Central memory CD4-positive, alpha-beta T cell (primary cell): Measurements from ENCODE around the gene TMSB4X.
"Not testable (repeated sequence)": the region's sequence is repeated elsewhere in the genome, so short reads cannot be mapped to it uniquely, and the experiment has no call there.

Experiments used
- DNase-seq: peaks from one replicate; pipeline ENCODE4 v3.0.0; 2022

The TMSB4X gene

GRCh38 chrX:12997906-12998687, 23.2 kb downstream of the TMSB4X start:
- DNase-seq: no peak

DNA sequence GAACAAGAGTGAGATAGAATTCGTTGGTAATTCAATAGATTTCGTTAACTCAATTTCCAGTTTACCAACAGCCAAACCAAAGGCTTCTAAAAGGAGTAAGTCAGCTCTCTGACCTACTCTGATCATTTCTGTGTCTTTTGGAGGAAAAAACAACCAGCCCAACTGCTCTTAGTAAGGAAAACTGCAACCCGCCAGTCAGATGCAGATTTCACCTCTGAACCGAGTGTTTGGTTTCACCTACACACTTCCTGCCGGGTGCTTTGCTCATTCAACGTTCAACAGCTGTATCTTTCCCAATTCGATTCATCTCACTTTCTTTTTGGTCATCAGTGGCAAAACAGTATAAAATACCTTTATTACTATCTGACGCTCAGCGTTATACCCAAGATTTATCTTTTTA, 24.5 kb downstream of the TMSB4X start:
- peak; percentile 56 for DNase-seq

DNA sequence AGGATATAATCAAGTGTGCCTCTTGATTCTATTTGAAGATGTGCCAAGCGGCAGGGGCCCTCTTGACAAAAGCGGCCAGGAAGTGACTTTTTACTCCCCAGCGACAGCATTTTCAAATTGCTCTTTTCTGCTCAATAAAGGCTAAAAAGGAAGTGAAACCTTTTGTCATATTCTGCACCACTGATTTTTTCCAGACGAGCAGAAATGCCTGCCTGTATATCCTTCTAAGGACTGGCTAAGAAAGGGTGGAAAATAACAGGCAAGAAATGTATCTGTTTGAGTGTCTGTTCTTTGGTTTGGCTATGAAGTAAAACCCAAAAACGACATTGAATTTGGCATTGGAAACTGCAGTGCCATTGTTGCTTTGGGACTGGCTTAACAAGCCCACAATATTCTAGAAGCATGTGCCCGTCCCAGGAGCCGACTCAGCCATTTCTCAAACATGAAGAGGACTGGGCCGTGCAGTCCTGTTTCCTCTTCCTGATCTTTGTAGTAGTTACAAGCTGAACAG, 25.4 kb downstream of the TMSB4X start:
- DNase-seq: peak; percentile 57

GRCh38 chrX:13001097-13001496, 26.2 kb downstream of the TMSB4X start:
- no peak for DNase-seq

GRCh38 chrX:13001961-13002671, 27.2 kb downstream of the TMSB4X start:
- no peak for DNase-seq

- no peak for DNase-seq
Observed at GRCh38 chrX:13005661-13006473, 31.0 kb downstream of the TMSB4X start.

GRCh38 chrX:13007519-13008188, 32.7 kb downstream of the TMSB4X start:
- no peak for DNase-seq

DNA sequence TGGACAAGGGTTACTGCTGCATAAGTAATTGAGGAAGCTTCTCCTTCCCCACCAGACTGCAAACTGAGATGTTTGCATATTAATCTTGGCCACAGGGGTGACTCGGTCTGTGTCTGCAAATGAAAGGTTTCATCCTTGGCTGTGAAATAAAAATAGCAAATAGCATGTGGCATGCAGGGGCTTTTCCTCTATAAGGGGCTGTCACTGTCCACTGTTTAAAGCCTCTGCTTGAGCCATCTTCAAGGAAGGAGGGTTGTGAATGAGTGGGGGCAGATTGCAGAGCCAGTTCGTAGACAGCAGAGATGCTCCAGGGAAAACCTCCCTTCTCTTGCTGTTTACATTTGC, 33.3 kb downstream of the TMSB4X start:
- no peak for DNase-seq

DNA sequence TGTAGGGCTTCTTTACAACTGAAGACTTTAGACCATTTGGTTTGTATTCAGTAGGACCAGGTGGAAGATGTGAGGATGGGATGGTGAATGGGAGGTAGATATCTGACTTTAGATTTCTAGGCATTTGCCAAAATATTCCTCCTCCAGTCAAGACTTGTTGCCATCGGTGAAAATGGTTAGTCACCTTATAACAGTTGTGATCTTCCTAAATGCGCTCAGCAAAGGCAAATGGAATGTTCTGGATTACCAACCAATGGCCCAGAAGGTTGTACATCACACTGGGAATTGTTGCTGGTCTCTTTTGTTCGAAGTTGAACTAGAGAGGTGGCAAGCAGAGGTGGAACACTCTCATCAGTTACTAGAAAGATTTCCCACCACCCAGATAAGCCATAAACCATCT, 33.9 kb downstream of the TMSB4X start:
- no peak for DNase-seq

DNA sequence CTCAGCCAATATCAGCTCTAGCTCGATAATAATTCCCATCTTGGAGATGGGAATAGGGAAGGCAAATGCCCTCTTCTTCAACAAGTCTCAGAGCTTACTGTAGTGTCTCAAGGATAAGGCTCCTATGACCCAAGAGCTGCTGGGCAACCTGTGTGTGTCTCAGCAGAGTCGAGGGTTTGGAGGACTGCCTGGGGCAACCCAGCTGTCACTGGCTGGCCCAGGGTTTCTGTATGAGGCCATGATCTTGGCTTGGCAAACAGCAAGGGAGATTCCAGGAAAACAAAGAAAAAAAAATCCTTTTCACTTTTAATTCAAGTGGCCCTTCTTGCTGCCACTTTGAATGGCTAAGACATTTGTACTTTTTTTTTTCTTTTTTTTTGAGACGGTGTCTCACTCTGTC, 34.4 kb downstream of the TMSB4X start:
- no peak for DNase-seq

- no peak for DNase-seq
Observed at GRCh38 chrX:13009844-13010243, 34.9 kb downstream of the TMSB4X start.

- no peak for DNase-seq
Observed at GRCh38 chrX:13010546-13010945, 35.6 kb downstream of the TMSB4X start.

DNA sequence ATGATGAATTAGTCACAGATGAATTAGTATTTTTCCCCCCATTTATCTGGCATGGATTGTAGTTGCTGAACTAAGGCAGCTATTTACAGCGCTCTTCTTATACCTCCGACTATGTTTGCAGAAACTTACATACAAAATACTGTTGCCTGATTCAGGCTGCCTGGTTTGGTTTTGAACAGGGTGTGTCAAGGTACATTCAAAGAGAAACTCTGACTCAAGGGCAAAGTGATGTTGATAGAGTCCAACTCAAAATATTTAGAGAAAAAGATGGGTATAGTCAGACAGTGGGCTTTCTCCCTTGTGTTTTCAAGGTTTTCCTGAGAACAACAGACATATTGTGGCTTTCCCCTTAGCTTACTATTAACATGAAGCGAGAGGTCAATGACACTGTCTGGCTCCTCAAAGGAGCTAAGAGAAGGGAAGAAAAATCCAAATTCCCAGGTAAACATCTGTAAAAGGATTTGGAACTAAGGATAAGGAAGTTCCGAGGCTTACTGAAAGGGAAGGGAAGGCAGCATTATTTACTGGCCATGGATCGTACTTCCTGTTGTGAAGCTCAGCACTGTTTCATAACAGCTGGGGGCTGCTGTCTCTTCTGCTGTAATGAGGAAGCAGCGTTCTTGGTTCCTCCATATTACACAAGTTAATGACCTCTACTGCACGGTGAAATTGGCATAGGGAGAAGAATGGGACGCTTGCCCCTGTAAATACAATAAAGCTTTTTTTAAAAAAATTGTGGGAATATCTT, 38.6 kb downstream of the TMSB4X start:
- no peak for DNase-seq

DNA sequence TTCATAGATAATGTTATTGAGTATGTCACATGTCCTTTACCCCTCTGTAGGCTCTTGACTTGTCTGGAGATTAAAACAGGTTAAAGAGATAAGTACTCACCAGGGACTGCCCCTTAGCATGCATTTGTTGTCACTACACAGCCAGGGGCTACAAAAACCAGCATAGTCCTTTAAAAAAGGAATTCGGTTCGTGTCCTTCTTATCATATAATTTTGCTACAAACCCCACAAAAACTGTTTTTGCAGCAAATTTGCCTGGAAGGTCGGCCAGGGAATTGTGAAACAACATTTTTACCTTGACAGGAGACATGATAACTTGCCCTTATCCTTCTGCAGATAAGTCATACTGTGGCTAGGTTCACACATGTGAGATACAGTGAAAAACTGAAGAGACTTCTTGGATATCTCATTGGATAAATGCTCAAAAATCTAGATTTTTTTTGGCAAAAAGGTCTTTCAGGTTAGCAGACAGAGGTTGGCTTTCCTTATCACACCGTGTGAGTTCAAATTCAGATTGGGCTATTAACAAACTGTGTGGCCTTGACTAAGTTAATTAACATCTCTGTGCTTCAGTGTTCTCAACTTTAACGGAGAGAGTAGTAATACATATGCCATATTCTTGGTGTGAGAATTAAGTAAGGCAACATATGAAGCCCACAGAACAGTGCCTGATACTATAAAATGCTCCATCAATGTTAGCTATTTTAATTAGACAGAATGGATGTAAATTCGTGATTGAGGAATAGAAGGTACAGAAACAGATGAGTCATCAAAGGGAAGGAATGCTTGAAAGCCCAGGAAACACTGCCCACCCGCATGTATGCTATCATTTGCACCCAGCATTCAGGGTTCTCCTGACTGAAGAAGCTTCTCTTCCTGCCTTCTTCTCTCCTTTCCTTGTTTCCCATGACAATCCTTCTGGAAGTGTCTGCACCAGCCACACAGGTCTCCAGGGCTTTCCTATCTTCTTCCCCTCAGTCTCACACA, 39.5 kb downstream of the TMSB4X start:
- DNase-seq: no peak

GRCh38 chrX:13015536-13016236, 40.8 kb downstream of the TMSB4X start:
- DNase-seq: no peak

DNA sequence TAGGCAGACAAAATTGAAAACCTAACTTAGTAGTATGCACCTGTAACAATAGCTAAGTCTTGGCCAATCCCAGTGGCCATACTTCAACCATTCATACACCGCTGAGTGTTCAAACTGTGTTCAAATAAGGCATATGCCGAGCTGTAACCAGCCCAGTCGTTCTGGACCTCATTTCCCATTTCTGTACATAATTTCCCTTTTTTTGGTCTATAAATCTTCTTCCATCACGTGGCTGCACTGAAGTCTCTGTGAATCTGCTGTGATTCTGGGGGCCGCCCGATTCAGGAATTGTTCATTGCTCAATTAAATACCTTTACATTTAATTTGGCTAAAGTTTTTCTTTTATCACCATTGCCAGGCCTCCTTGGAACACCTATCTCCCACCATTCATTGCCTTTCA, 41.8 kb downstream of the TMSB4X start:
- DNase-seq: not testable (repeated sequence)

DNA sequence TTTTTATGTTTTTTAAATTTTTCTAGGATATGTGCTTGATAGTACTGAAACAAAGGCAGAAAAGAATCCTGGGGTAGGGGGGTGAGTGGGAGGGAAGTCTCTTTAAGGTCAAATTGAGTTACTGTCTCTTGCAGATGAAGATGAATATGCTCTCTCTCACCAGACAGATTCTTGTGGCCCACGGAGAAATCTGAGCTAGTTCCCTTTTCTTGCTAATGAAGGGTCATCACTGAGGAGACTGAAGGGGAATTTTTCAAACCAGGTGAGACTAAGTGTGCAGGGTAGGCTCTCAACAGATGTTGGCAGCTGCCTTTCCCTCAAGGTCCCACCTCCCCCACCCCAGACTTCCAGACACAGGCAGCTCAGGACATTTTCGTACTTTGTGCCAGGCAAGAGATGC, 48.0 kb downstream of the TMSB4X start:
- DNase-seq: no peak

- no peak for DNase-seq
Observed at GRCh38 chrX:13023567-13023966, 48.7 kb downstream of the TMSB4X start.

DNA sequence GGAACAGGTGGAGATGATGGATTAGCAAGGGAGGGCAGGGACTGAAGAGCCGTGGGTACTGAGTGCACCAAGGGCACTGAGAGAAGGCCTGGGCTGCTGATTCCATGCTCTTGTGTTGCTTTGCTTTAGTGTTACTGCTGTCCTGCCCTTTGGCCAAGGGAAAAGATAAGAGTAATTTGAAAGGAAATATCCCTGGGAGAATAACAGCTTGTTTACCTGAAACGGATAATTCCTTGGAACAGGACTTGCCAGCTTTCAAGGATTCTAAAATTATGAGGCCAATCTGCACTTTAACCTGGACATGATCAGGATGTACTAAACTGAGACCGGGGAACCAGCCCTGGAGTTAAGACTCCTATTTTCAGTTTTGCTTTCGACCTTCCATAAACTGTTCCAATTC, 49.1 kb downstream of the TMSB4X start:
- no peak for DNase-seq

DNA sequence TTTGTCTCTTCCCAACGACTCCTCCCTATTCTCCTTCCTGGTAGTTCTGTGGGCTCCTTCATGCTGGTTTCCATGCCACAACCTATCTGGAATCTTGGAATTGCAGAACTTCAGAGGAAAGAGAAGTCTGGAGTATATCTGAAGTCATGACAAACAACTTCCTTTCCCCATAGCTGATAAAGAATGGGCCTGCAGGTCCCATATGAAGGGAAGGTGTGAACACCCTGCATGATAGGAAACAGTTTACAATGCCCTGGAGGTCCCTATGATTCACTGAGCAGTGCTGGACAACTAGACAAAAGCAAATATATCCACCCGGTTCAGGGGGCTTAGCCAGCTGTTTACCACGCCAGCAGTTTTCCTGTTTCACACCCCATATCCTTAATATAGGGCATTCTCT, 50.1 kb downstream of the TMSB4X start:
- no peak for DNase-seq
